Measurements from ENCODE around the gene TBX21. TPM values are rescaled to one million over a fixed set of nuclear protein-coding genes. Genes with fewer than 3 reads are reported as not detected.

The TBX21 gene
- polyA plus RNA-seq, 1 donor from 2014 or later = not detected

- Histone ChIP-seq H3K27ac (ENCODE audit: low read length) (no peak overlapping the region), H3K9me2 (ENCODE audit: insufficient read depth, low read length) (no peaks in the 10 kb centered on the region), H3K9me3 (ENCODE audit: low read length) (no peaks in the 10 kb centered on the region), H4K20me1 (ENCODE audit: insufficient read depth) (no peaks in the 10 kb centered on the region), H3K79me2 (replicated peaks; ENCODE audit: insufficient read depth, low read length) (no peaks in the 10 kb centered on the region), H3F3A (ENCODE audit: insufficient read depth, low read length, poor library complexity, severe bottlenecking) (no peaks in the 10 kb centered on the region), H3K27me3 (ENCODE audit: insufficient read depth, low read depth, low read length) (no peaks in the 10 kb centered on the region), H3K36me3 (ENCODE audit: insufficient read depth, low read length) (no peaks in the 10 kb centered on the region), H3K4me3 (ENCODE audit: low read length) (no peak overlapping the region), H3K9ac (ENCODE audit: low read length) (no peak overlapping the region), H2AFZ (ENCODE audit: low read depth, low read length) (no peak overlapping the region), H3K4me2 (ENCODE audit: low read length) (no peak overlapping the region)
- peak; percentile 60 for TF ChIP-seq RAD21 (conservative IDR thresholded peaks at IDR 0.05)
- TF ChIP-seq REST (IDR thresholded peaks at IDR 0.05; ENCODE audit: borderline replicate concordance) = no peak
- TF ChIP-seq EZH2 (IDR thresholded peaks at IDR 0.05; ENCODE audit: borderline replicate concordance, insufficient read depth, low read length, poor library complexity, severe bottlenecking) = no peak
- peak; percentile 74 for TF ChIP-seq CTCF (IDR thresholded peaks at IDR 0.05; ENCODE audit: poor library complexity, severe bottlenecking)
- TF ChIP-seq MXI1 (conservative IDR thresholded peaks at IDR 0.05; ENCODE audit: poor library complexity, severe bottlenecking) = no peak
- no peak for TF ChIP-seq TAF1 (IDR thresholded peaks at IDR 0.05; ENCODE audit: low read depth)
- TF ChIP-seq SMC3 (conservative IDR thresholded peaks at IDR 0.05; ENCODE audit: poor library complexity) = peak; percentile 72
- TF ChIP-seq POLR2AphosphoS5 (IDR thresholded peaks at IDR 0.05) = no peak
- TF ChIP-seq EP300 (conservative IDR thresholded peaks at IDR 0.05; ENCODE audit: poor library complexity, severe bottlenecking) = no peak
Measured at GRCh38 chr17:47698749-47699535, 34.1 kb upstream of the TBX21 start.

- TF ChIP-seq MXI1 (conservative IDR thresholded peaks at IDR 0.05; ENCODE audit: poor library complexity, severe bottlenecking) (no peak), EZH2 (IDR thresholded peaks at IDR 0.05; ENCODE audit: borderline replicate concordance, insufficient read depth, low read length, poor library complexity, severe bottlenecking) (no peak), POLR2AphosphoS5 (IDR thresholded peaks at IDR 0.05) (no peak), REST (IDR thresholded peaks at IDR 0.05; ENCODE audit: borderline replicate concordance) (no peak)
- Histone ChIP-seq H3K9me3 (ENCODE audit: low read length) (no peaks in the 10 kb centered on the region), H3K36me3 (ENCODE audit: insufficient read depth, low read length) (no peaks in the 10 kb centered on the region), H3K4me3 (ENCODE audit: low read length) (no peak overlapping the region), H3K4me2 (ENCODE audit: low read length) (no peak overlapping the region), H3K27me3 (ENCODE audit: insufficient read depth, low read depth, low read length) (no peaks in the 10 kb centered on the region), H2AFZ (ENCODE audit: low read depth, low read length) (no peak overlapping the region), H3K27ac (ENCODE audit: low read length) (no peak overlapping the region), H4K20me1 (ENCODE audit: insufficient read depth) (no peaks in the 10 kb centered on the region), H3K79me2 (replicated peaks; ENCODE audit: insufficient read depth, low read length) (no peaks in the 10 kb centered on the region), H3K9me2 (ENCODE audit: insufficient read depth, low read length) (no peaks in the 10 kb centered on the region), H3F3A (ENCODE audit: insufficient read depth, low read length, poor library complexity, severe bottlenecking) (no peaks in the 10 kb centered on the region), H3K9ac (ENCODE audit: low read length) (no peak overlapping the region)
Measured at GRCh38 chr17:47699536-47699840, 33.5 kb upstream of the TBX21 start.
